ENCODE data around the gene SFT2D2.

Gene SFT2D2

DNA sequence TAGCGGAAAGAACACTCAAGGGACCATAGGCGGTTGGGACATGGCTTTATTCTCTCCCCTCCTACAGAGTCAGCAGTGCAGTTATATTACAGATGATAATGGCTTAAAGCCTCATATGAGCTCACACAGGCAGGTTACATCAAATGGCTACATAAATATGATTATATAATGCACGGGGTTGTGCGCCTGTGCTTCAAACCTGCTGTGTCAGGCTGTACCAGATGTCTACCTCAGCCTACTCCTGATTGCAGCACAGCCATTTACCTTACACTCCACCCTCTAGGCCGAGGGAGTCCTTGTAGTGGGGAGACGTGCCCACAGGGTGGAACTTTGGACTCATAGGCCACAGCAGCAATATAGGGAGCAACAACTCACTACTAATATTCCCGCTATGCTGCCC lies 38.5 kb downstream of the SFT2D2 start:
- H3K9me3 ChIP-seq (replicated peaks; ENCODE audit: insufficient read depth, low read length), result no peaks in the 10 kb centered on the region
- no peaks in the 10 kb centered on the region for H3K79me2 ChIP-seq (ENCODE audit: low read length)
- no peaks in the 10 kb centered on the region for H3K9me2 ChIP-seq (replicated peaks; ENCODE audit: insufficient read depth, low read length)
- DNase-seq, result no peak
- no peaks in the 10 kb centered on the region for H3K36me3 ChIP-seq (replicated peaks; ENCODE audit: insufficient read depth, low read length)
- no peak overlapping the region for H3K9ac ChIP-seq (ENCODE audit: low read length)
- no peak overlapping the region for H2AFZ ChIP-seq (ENCODE audit: low read length)
- no peaks in the 10 kb centered on the region for H4K20me1 ChIP-seq (ENCODE audit: insufficient read depth, low read length)
- no peaks in the 10 kb centered on the region for H3K27me3 ChIP-seq (replicated peaks; ENCODE audit: insufficient read depth, low read length)
- H3K4me2 ChIP-seq (ENCODE audit: low read depth, low read length), result no peak overlapping the region
- H3K27ac ChIP-seq (ENCODE audit: low read length), result no peak overlapping the region
- no peaks in the 10 kb centered on the region for H3K4me1 ChIP-seq (ENCODE audit: low read length)
- H3K4me3 ChIP-seq (ENCODE audit: low read length), result no peak overlapping the region
- TF ChIP-seq EZH2phosphoT487 (IDR thresholded peaks at IDR 0.05; ENCODE audit: low read length) (no peak), EZH2 (optimal IDR thresholded peaks at IDR 0.05; ENCODE audit: low read depth, low read length) (no peak)
- TF ChIP-seq, protein P1, sequence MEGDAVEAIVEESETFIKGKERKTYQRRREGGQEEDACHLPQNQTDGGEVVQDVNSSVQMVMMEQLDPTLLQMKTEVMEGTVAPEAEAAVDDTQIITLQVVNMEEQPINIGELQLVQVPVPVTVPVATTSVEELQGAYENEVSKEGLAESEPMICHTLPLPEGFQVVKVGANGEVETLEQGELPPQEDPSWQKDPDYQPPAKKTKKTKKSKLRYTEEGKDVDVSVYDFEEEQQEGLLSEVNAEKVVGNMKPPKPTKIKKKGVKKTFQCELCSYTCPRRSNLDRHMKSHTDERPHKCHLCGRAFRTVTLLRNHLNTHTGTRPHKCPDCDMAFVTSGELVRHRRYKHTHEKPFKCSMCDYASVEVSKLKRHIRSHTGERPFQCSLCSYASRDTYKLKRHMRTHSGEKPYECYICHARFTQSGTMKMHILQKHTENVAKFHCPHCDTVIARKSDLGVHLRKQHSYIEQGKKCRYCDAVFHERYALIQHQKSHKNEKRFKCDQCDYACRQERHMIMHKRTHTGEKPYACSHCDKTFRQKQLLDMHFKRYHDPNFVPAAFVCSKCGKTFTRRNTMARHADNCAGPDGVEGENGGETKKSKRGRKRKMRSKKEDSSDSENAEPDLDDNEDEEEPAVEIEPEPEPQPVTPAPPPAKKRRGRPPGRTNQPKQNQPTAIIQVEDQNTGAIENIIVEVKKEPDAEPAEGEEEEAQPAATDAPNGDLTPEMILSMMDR (IDR thresholded peaks at IDR 0.05; ENCODE audit: low read length), result no peak
- no peaks in the 10 kb centered on the region for H3F3A ChIP-seq (ENCODE audit: insufficient read depth, low read length)

DNA sequence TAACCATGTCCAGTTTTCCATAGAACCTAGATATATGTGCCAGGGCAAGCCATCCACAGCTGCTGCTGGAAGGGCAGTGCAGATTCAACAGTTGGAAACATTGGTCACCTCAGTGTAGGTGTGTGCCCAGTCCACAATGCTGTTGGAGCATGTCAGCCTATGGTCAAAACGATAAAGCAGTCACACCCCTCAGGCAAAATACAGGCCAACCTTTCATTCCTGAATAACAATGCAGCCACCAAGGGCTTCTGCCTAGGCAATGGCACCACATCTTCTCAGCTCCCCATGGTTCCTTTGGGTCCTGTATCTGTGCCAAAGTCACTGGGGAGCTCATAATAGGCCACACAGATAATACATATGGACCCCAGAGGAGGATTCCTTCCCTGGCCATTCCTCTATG lies 39.8 kb downstream of the SFT2D2 start:
- Histone ChIP-seq H3K9me3 (replicated peaks; ENCODE audit: insufficient read depth, low read length) (no peaks in the 10 kb centered on the region), H3K4me1 (ENCODE audit: low read length) (no peaks in the 10 kb centered on the region), H3K9ac (ENCODE audit: low read length) (no peak overlapping the region), H3K4me3 (ENCODE audit: low read length) (no peak overlapping the region), H3K9me2 (replicated peaks; ENCODE audit: insufficient read depth, low read length) (no peaks in the 10 kb centered on the region), H3K4me2 (ENCODE audit: low read depth, low read length) (no peak overlapping the region), H3K79me2 (ENCODE audit: low read length) (no peaks in the 10 kb centered on the region), H3K27ac (ENCODE audit: low read length) (no peak overlapping the region), H2AFZ (ENCODE audit: low read length) (no peak overlapping the region), H4K20me1 (ENCODE audit: insufficient read depth, low read length) (no peaks in the 10 kb centered on the region), H3K36me3 (replicated peaks; ENCODE audit: insufficient read depth, low read length) (no peaks in the 10 kb centered on the region), H3F3A (ENCODE audit: insufficient read depth, low read length) (no peaks in the 10 kb centered on the region), H3K27me3 (replicated peaks; ENCODE audit: insufficient read depth, low read length) (no peaks in the 10 kb centered on the region)
- DNase-seq, result no peak
- TF ChIP-seq EZH2phosphoT487 (IDR thresholded peaks at IDR 0.05; ENCODE audit: low read length) (no peak), EZH2 (optimal IDR thresholded peaks at IDR 0.05; ENCODE audit: low read depth, low read length) (no peak)
- TF ChIP-seq, protein P1 (IDR thresholded peaks at IDR 0.05; ENCODE audit: low read length), result no peak

DNA sequence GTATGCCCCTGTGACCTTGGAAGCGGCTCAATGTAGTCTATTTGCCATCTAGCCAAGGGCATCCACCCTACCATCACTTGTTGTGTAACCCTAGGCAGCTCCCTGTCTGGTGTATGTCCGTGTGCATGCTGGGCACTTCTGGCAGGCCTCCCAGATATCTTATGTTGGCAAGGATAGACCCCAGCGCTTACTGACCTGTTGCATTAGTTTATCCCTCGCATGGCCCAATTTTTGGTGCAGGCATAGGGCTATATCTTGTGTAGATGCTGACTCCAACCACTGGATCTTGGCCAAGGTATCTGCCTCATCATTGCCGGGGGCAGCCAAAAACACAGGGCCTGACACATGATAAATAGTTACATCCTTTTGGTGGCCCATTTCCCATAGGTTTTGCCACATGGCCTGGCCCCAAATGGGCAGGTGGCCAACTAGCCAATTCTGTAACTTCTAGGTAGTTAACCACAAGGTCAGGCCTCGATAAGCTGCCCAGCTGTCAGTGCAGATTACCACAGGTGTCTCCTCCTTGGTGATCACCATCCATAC lies 40.9 kb downstream of the SFT2D2 start:
- Histone ChIP-seq H3K4me1 (ENCODE audit: low read length) (0 out of 2 replicates have a peak, but pooled peaks cover 3% of the 10 kb centered on the region), H3K79me2 (ENCODE audit: low read length) (no peaks in the 10 kb centered on the region), H3F3A (ENCODE audit: insufficient read depth, low read length) (no peaks in the 10 kb centered on the region), H3K4me3 (ENCODE audit: low read length) (no peak overlapping the region), H3K36me3 (replicated peaks; ENCODE audit: insufficient read depth, low read length) (no peaks in the 10 kb centered on the region), H3K27me3 (replicated peaks; ENCODE audit: insufficient read depth, low read length) (no peaks in the 10 kb centered on the region), H4K20me1 (ENCODE audit: insufficient read depth, low read length) (no peaks in the 10 kb centered on the region), H3K9me2 (replicated peaks; ENCODE audit: insufficient read depth, low read length) (no peaks in the 10 kb centered on the region), H3K9me3 (replicated peaks; ENCODE audit: insufficient read depth, low read length) (no peaks in the 10 kb centered on the region), H2AFZ (ENCODE audit: low read length) (no peak overlapping the region), H3K27ac (ENCODE audit: low read length) (no peak overlapping the region), H3K9ac (ENCODE audit: low read length) (no peak overlapping the region), H3K4me2 (ENCODE audit: low read depth, low read length) (no peak overlapping the region)
- no peak for DNase-seq
- TF ChIP-seq EZH2phosphoT487 (IDR thresholded peaks at IDR 0.05; ENCODE audit: low read length), result no peak
- no peak for TF ChIP-seq EZH2 (optimal IDR thresholded peaks at IDR 0.05; ENCODE audit: low read depth, low read length)
- TF ChIP-seq, protein P1 (IDR thresholded peaks at IDR 0.05; ENCODE audit: low read length), result no peak
